Neural progenitor cell (in vitro differentiated cells): ENCODE data around the gene MLKL. TPM values are rescaled to one million over a fixed set of nuclear protein-coding genes. Genes with fewer than 3 reads are reported as not detected.

Experiments
- DNase-seq: peaks from one replicate; pipeline ENCODE4 v3.0.0-alpha.2; 2016; ENCODE audit warnings: low spot score
- H2AFZ ChIP-seq: fragments of 200-600 bp; sonication (generic); replicated peaks from 2 replicates; pipeline ENCODE4 v1.6.1; 2016; ENCODE audit warnings: antibody characterized with exemption
- H3F3A ChIP-seq: fragments of 200-600 bp; sonication (generic); 2 replicates; pipeline ENCODE4 v1.6.1; 2016; ENCODE audit warnings: antibody characterized with exemption, low read depth
- H3K27ac ChIP-seq: fragments of 200-600 bp; sonication (generic); 2 replicates; pipeline ENCODE4 v1.5.1; 2016; ENCODE audit warnings: mild to moderate bottlenecking
- H3K27me3 ChIP-seq: fragments of 200-600 bp; sonication (generic); 2 replicates; pipeline ENCODE4 v1.6.1; 2016; ENCODE audit warnings: mild to moderate bottlenecking, moderate library complexity
- H3K36me3 ChIP-seq: fragments of 200-600 bp; sonication (generic); 2 replicates; pipeline ENCODE4 v1.5.1; 2016
- H3K4me1 ChIP-seq: fragments of 200-600 bp; sonication (generic); 2 replicates; pipeline ENCODE4 v1.6.1; 2016; ENCODE audit warnings: mixed run types
- H3K4me2 ChIP-seq: fragments of 200-600 bp; sonication (generic); 2 replicates; pipeline ENCODE4 v1.6.1; 2016
- H3K4me3 ChIP-seq: fragments of 200-600 bp; sonication (generic); 2 replicates; pipeline ENCODE4 v1.5.1; 2016
- H3K79me2 ChIP-seq: fragments of 200-600 bp; sonication (generic); 2 replicates; pipeline ENCODE4 v1.6.1; 2016; ENCODE audit warnings: low read depth
- H3K9ac ChIP-seq: fragments of 200-600 bp; sonication (generic); 2 replicates; pipeline ENCODE4 v1.6.1; 2016
- H3K9me3 ChIP-seq: fragments of 200-600 bp; sonication (generic); 2 replicates; pipeline ENCODE4 v1.5.1; 2016; ENCODE audit warnings: low read depth
- H4K20me1 ChIP-seq: fragments of 200-600 bp; sonication (generic); 2 replicates; pipeline ENCODE4 v1.6.1; 2016; ENCODE audit warnings: low read depth
- H3K27ac Mint-ChIP-seq: 3 replicates; pipeline ENCODE4 v1.8.0; 2021; ENCODE audit warnings: mixed read lengths
- H3K27me3 Mint-ChIP-seq: 2 replicates; pipeline ENCODE4 v1.8.0; 2022; ENCODE audit warnings: low read depth, mild to moderate bottlenecking, inconsistent platforms, moderate library complexity, mixed read lengths; ENCODE audit not compliant: insufficient read depth
- H3K36me3 Mint-ChIP-seq: 3 replicates; pipeline ENCODE4 v1.8.0; 2021; ENCODE audit warnings: mixed read lengths
- H3K4me1 Mint-ChIP-seq: 3 replicates; pipeline ENCODE4 v1.8.0; 2021; ENCODE audit warnings: mixed read lengths
- H3K4me3 Mint-ChIP-seq: 3 replicates; pipeline ENCODE4 v1.8.0; 2021; ENCODE audit warnings: mild to moderate bottlenecking, moderate library complexity, mixed read lengths
- H3K9me3 Mint-ChIP-seq: 3 replicates; pipeline ENCODE4 v1.8.0; 2020; ENCODE audit warnings: mixed read lengths
- CTCF ChIP-seq: fragments of 200-600 bp; sonication (generic); IDR thresholded peaks from 2 replicates; pipeline ENCODE4 v1.5.1; 2017; ENCODE audit warnings: antibody characterized with exemption, mild to moderate bottlenecking
- EZH2 ChIP-seq: fragments of 200-600 bp; sonication (generic); IDR thresholded peaks from 2 replicates; pipeline ENCODE4 v1.6.1; 2017; ENCODE audit warnings: antibody characterized with exemption, mild to moderate bottlenecking, moderate library complexity
- EZH2phosphoT487 ChIP-seq: fragments of 200-600 bp; sonication (generic); IDR thresholded peaks from 2 replicates; pipeline ENCODE4 v1.6.1; 2017; ENCODE audit warnings: antibody characterized with exemption
- total RNA-seq: library from RNA; depleted of rRNA; stranded (reverse); fragments of >200 nt; gene quantifications from 2 replicates; pipeline ENCODE4 v1.2.3, GENCODE V29; 2015; ENCODE audit warnings: low replicate concordance

The MLKL gene
- total RNA-seq, 1 donor from 2014 or later = 0.04 TPM

- H3K4me3 Mint-ChIP-seq = no peak overlapping the region
- Histone ChIP-seq H3K9ac (no peak overlapping the region), H3K4me2 (no peak overlapping the region), H3K4me3 (no peak overlapping the region), H3K79me2 (no peaks in the 10 kb centered on the region), H3K36me3 (no peaks in the 10 kb centered on the region), H3K9me3 (no peaks in the 10 kb centered on the region), H3K27ac (no peak overlapping the region), H3K4me1 (peaks cover 37% of the 10 kb centered on the region), H3F3A (no peaks in the 10 kb centered on the region), H3K27me3 (no peaks in the 10 kb centered on the region), H4K20me1 (no peaks in the 10 kb centered on the region), H2AFZ (no peak overlapping the region)
- TF ChIP-seq EZH2 (no peak), EZH2phosphoT487 (no peak), CTCF (no peak)
- H3K27me3 Mint-ChIP-seq = peaks cover 2% of the 10 kb centered on the region
- peaks cover 44% of the 10 kb centered on the region for H3K4me1 Mint-ChIP-seq
- H3K27ac Mint-ChIP-seq = no peak overlapping the region
- H3K9me3 Mint-ChIP-seq = no peaks in the 10 kb centered on the region
- DNase-seq = no peak
- no peaks in the 10 kb centered on the region for H3K36me3 Mint-ChIP-seq
Observed at GRCh38 chr16:74738816-74739215, 38.2 kb upstream of the MLKL start.

- Mint-ChIP-seq H3K36me3 (no peaks in the 10 kb centered on the region), H3K9me3 (no peaks in the 10 kb centered on the region), H3K27me3 (peaks cover 2% of the 10 kb centered on the region), H3K4me3 (no peak overlapping the region), H3K27ac (no peak overlapping the region), H3K4me1 (peaks cover 41% of the 10 kb centered on the region)
- Histone ChIP-seq H3K4me2 (peak overlapping the region; percentile 15), H2AFZ (peak overlapping the region; percentile 55), H3K9ac (no peak overlapping the region), H3K4me3 (no peak overlapping the region), H4K20me1 (no peaks in the 10 kb centered on the region), H3K27me3 (no peaks in the 10 kb centered on the region), H3K4me1 (peaks cover 31% of the 10 kb centered on the region), H3F3A (no peaks in the 10 kb centered on the region), H3K36me3 (no peaks in the 10 kb centered on the region), H3K9me3 (no peaks in the 10 kb centered on the region), H3K79me2 (no peaks in the 10 kb centered on the region), H3K27ac (no peak overlapping the region)
- TF ChIP-seq EZH2 = no peak
- TF ChIP-seq CTCF = no peak
- no peak for TF ChIP-seq EZH2phosphoT487
- peak; percentile 34 for DNase-seq
Observed at GRCh38 chr16:74738113-74738541, 37.5 kb upstream of the MLKL start.

DNA sequence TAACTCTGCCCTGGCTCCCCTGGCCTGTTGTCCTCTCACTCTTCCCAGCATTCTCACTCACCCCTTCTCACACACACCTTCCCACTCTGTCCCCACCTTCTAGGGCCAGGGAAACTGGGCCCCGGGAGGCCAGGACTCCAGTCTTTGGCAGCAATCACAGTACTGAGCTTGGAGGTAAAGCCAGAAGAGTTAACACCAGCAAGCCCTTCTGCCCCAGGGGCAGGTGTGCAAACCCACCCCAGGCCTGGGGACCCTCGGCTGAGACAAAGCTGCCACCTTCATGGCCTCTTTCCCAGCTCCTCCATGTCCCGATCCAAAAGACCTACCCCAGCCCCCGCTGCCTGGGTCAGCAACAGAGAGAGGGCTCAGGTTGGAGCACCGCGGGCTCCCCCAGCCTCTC lies 36.9 kb upstream of the MLKL start:
- H3K36me3 ChIP-seq = no peaks in the 10 kb centered on the region
- Mint-ChIP-seq H3K9me3 (no peaks in the 10 kb centered on the region), H3K4me3 (no peak overlapping the region), H3K4me1 (peaks cover 39% of the 10 kb centered on the region), H3K36me3 (no peaks in the 10 kb centered on the region), H3K27me3 (peaks cover 2% of the 10 kb centered on the region), H3K27ac (peak overlapping the region; percentile 8)
- H4K20me1 ChIP-seq = no peaks in the 10 kb centered on the region
- DNase-seq = no peak
- no peak overlapping the region for H3K27ac ChIP-seq
- no peak overlapping the region for H3K9ac ChIP-seq
- H3K79me2 ChIP-seq = no peaks in the 10 kb centered on the region
- no peaks in the 10 kb centered on the region for H3F3A ChIP-seq
- no peaks in the 10 kb centered on the region for H3K27me3 ChIP-seq
- peaks cover 30% of the 10 kb centered on the region for H3K4me1 ChIP-seq
- H3K4me2 ChIP-seq = no peak overlapping the region
- peak overlapping the region; percentile 55 for H2AFZ ChIP-seq
- TF ChIP-seq EZH2phosphoT487 = no peak
- no peak for TF ChIP-seq EZH2
- TF ChIP-seq CTCF = no peak
- H3K9me3 ChIP-seq = no peaks in the 10 kb centered on the region
- H3K4me3 ChIP-seq = no peak overlapping the region
